Gastroesophageal sphincter (tissue), 4 donors: Measurements from ENCODE around the gene DACT2. TPM values are rescaled to one million over a fixed set of nuclear protein-coding genes. Genes with fewer than 3 reads are reported as not detected.

Experiments
- ATAC-seq: fragments of 150-250 bp; one replicate; pipeline ENCODE4 v1.9.1; 2016; ENCODE audit warnings: mild to moderate bottlenecking, moderate library complexity
- H3K27ac ChIP-seq, 4 donors: fragments of 200-600 bp; sonication (generic) in 3 of 4; 1 replicate in 3 of 4; 2 replicates in 1 of 4; pipeline ENCODE4 v1.5.1; 2016 to 2019
- H3K27me3 ChIP-seq: fragments of 200-600 bp; sonication (generic); one replicate; pipeline ENCODE4 v1.5.1; 2019
- H3K36me3 ChIP-seq, 2 donors: fragments of 200-600 bp; sonication (generic); one replicate each; pipeline ENCODE4 v1.5.1; 2019; ENCODE audit warnings: control low read depth in 1 of 2
- H3K4me1 ChIP-seq, 3 donors: fragments of 200-600 bp; sonication (generic); 1 replicate in 2 of 3; 2 replicates in 1 of 3; pipeline ENCODE4 v1.5.1; 2016 to 2019; ENCODE audit warnings: control low read depth in 2 of 3
- H3K4me3 ChIP-seq, 2 donors: fragments of 200-600 bp; sonication (generic); one replicate each; pipeline ENCODE4 v1.5.1; 2019; ENCODE audit warnings: mild to moderate bottlenecking in 1 of 2, moderate library complexity in 1 of 2
- H3K9me3 ChIP-seq, 3 donors: fragments of 200-600 bp; sonication (generic); one replicate each; pipeline ENCODE4 v1.5.1; 2017 to 2019; ENCODE audit warnings: control low read depth in 2 of 3
- EP300 ChIP-seq: sonication (generic); formaldehyde crosslinking; IDR thresholded peaks from one replicate; pipeline ENCODE4 v1.6.1; 2017; ENCODE audit warnings: antibody characterized with exemption, mild to moderate bottlenecking
- POLR2A ChIP-seq, 2 donors: fragments of 450-650 bp; IDR thresholded peaks; one replicate each; pipeline ENCODE4 v1.6.1; 2017; ENCODE audit warnings: antibody characterized with exemption in 2 of 2, mild to moderate bottlenecking in 2 of 2, moderate library complexity in 1 of 2
- POLR2AphosphoS5 ChIP-seq: sonication (generic); formaldehyde crosslinking; IDR thresholded peaks from one replicate; pipeline ENCODE4 v1.6.1; 2017; ENCODE audit warnings: antibody characterized with exemption
- WGBS, 2 donors: methylation state at CpG; one replicate each; pipeline ENCODE4 v1.1.5; 2018; ENCODE audit warnings: low coverage in 1 of 2; 5-methylcytosine and 5-hydroxymethylcytosine counted together
- total RNA-seq, 4 donors: library from RNA; depleted of rRNA; stranded (reverse); fragments of >200 nt; gene quantifications; one replicate each; pipeline ENCODE4 v1.1.0, GENCODE V29; 2016
- TF ChIP-seq, protein P1 (sequence below), 4 experiments: fragments of 200-600 bp in 2 of 4; fragments of 450-650 bp in 2 of 4; sonication (generic) in 1 of 4; IDR thresholded peaks; one replicate each; pipeline ENCODE4 v1.5.1; 2017 to 2019; ENCODE audit warnings: antibody characterized with exemption in 4 of 4, mild to moderate bottlenecking in 2 of 4, moderate library complexity in 2 of 4

DACT2 gene
- total RNA-seq, 4 donors from 2014 or later: 0.54 to 4.3 (median 1.5) TPM

DNA sequence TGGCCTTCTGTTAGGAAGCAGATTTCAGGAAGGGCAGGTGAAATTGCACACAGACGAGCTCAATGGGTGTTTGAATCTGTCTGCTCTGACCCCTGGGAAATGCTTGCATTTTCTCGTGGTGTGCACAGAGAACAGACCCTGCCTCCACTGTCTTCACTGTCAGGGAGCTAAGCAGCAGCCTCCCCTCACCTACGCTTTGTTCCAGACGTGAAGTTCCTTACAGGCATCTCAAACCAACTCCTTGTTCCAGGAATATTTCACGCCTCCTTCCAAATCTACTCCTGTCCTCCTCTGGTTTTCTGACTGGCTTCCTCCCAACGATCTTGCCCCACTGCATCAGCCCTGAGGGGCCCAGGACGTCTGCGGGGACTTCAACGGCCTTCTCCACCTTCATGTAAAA is 13.7 kb downstream of the DACT2 start:
- Histone ChIP-seq H3K4me1 (no peaks in the 10 kb centered on the region), H3K4me3 (no peak overlapping the region), H3K36me3 (no peaks in the 10 kb centered on the region), H3K27me3 (peaks cover 17% of the 10 kb centered on the region), H3K9me3 (no peaks in the 10 kb centered on the region), H3K27ac (no peak overlapping the region)
- ATAC-seq: no peak
- TF ChIP-seq POLR2AphosphoS5: no peak
- TF ChIP-seq EP300: no peak
- TF ChIP-seq, protein P1, sequence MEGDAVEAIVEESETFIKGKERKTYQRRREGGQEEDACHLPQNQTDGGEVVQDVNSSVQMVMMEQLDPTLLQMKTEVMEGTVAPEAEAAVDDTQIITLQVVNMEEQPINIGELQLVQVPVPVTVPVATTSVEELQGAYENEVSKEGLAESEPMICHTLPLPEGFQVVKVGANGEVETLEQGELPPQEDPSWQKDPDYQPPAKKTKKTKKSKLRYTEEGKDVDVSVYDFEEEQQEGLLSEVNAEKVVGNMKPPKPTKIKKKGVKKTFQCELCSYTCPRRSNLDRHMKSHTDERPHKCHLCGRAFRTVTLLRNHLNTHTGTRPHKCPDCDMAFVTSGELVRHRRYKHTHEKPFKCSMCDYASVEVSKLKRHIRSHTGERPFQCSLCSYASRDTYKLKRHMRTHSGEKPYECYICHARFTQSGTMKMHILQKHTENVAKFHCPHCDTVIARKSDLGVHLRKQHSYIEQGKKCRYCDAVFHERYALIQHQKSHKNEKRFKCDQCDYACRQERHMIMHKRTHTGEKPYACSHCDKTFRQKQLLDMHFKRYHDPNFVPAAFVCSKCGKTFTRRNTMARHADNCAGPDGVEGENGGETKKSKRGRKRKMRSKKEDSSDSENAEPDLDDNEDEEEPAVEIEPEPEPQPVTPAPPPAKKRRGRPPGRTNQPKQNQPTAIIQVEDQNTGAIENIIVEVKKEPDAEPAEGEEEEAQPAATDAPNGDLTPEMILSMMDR (IDR thresholded peaks at IDR 0.05): no peak
- TF ChIP-seq POLR2A (IDR thresholded peaks at IDR 0.05): no peak
- WGBS, 2 donors: 70 to 84% methylated on average over 7 to 9 of the region's 9 CpGs

DNA sequence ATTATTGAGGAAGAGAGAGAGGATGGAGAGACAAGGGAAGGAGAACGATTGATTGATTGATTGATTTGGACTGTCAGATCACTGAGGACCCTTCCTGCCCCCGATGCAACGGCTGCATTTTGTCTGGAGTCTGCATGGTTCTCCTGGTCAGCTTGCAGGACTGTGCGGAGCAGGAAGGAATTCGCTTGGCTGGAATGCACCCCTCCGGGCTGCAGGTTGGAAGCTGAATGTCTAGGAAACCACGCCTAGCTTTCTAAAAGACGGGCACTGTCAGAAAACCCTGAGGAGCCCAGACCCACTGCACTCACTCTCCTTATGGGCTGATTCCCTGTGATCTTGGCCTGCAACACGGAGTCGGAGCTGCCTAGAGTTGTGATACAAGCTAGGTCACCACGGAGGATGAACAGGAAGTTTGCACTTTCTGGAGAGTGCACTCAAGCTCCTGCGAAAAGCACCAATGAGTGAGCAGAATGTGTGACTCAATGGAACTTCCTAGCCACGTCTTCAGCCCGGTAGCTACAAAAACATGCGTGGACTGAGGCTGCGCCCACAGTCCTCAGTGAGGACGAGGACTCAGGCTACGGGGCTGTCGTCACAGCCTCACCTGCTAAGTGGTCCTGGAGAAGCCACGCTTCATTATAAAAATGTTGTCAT is 14.4 kb downstream of the DACT2 start:
- Histone ChIP-seq H3K27ac (no peak overlapping the region), H3K4me3 (no peak overlapping the region), H3K9me3 (no peaks in the 10 kb centered on the region), H3K36me3 (no peaks in the 10 kb centered on the region), H3K4me1 (no peaks in the 10 kb centered on the region), H3K27me3 (peaks cover 17% of the 10 kb centered on the region)
- ATAC-seq: no peak
- TF ChIP-seq POLR2A (IDR thresholded peaks at IDR 0.05) (no peak), EP300 (no peak)
- 65% methylated on average over 5 of the region's 20 CpGs; no CpG with 5 or more reads in 1 of the 2 donors for WGBS, 2 donors

DNA sequence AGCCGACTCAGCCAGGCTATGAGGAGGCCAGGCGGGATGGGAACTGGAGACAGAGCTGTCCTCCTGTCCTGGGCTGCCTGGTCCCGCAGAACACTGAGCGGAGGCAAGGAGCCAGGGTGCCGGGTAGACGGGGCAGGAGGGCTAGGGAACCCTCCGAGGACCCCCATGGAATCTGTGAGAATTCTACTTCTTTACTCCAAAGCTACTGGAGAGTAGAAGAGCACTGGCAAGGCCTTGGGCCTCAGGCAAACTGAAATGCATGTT is 14.9 kb downstream of the DACT2 start:
- Histone ChIP-seq H3K27ac (no peak overlapping the region), H3K4me3 (no peak overlapping the region), H3K36me3 (no peaks in the 10 kb centered on the region), H3K27me3 (peaks cover 17% of the 10 kb centered on the region), H3K9me3 (no peaks in the 10 kb centered on the region), H3K4me1 (no peaks in the 10 kb centered on the region)
- no CpG with 5 or more reads among the region's 7 CpGs for WGBS, 2 donors
- no peak for ATAC-seq
- TF ChIP-seq EP300 (no peak), POLR2AphosphoS5 (no peak), POLR2A (IDR thresholded peaks at IDR 0.05) (no peak)
- TF ChIP-seq, protein P1 (IDR thresholded peaks at IDR 0.05): no peak

DNA sequence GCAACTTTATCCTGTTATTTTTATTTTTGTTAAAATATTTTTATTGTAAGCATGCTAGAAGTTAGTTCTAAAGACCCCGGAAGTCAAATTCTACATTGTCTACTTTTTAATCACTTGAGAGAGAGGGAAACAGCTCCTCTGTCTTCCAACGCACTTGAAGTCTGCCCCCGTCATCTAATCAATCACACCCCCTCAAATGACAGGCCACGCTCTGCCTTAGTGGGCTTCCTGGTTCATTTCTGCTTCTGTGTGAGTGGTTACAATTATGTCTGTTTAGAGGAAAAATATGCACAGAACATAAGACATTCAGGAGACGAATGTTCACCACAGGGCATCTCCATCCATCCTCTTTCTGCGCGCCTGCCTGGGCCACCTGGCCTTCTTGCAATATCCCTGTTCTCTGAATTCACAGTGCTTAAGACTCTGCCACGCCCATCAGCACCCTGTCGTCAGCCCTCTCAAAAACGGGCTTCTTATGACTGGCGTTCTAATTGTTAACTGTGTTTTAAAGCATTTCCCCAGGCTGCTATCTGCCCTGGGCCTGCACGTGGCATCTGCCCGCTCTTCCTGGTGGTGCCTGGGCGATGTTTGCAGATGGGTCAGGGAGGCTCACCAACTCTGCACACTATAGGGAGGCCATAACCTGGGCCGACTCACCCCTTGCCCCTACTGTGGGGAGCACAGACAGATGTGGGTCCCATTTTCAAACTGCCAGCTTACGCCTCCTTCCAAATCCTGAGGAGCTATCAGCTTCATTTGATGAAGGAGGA is 15.4 kb downstream of the DACT2 start:
- H3K4me1 ChIP-seq: no peaks in the 10 kb centered on the region
- H3K4me3 ChIP-seq: no peak overlapping the region
- 86 to 91% methylated on average over 11 to 12 of the region's 16 CpGs for WGBS, 2 donors
- H3K9me3 ChIP-seq: no peaks in the 10 kb centered on the region
- no peak for ATAC-seq
- TF ChIP-seq EP300 (no peak), POLR2A (IDR thresholded peaks at IDR 0.05) (no peak), POLR2AphosphoS5 (no peak)
- TF ChIP-seq, protein P1 (IDR thresholded peaks at IDR 0.05): no peak
- H3K27me3 ChIP-seq: peaks cover 21% of the 10 kb centered on the region
- no peaks in the 10 kb centered on the region for H3K36me3 ChIP-seq
- no peak overlapping the region for H3K27ac ChIP-seq

DNA sequence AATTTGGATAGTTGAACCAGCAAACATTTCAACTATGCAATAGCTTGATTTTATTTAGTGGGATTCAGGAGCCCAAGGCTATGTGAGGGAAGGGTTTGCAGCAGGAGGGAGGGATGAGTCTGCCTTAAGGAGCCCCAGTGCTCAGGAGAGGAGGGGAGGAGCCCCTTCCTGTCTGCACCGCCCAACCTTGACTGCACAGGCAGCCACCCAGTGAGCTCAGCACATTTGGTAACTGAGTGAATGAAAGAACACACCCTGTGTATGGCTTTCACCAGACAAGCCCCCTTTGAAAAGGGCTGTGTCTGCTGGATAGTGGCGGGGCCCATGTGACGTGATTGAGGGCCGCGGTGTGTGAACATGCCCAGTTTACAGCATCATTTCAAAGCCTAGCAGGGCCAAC is 17.0 kb downstream of the DACT2 start:
- Histone ChIP-seq H3K27me3 (peaks cover 14% of the 10 kb centered on the region), H3K4me1 (no peaks in the 10 kb centered on the region), H3K9me3 (no peaks in the 10 kb centered on the region), H3K4me3 (no peak overlapping the region), H3K36me3 (no peaks in the 10 kb centered on the region), H3K27ac (no peak overlapping the region)
- WGBS, 2 donors: 73 to 78% methylated on average over 4 of the region's 5 CpGs
- ATAC-seq: peak; percentile 25
- no peak for TF ChIP-seq EP300
- TF ChIP-seq, protein P1 (IDR thresholded peaks at IDR 0.05): no peak
- TF ChIP-seq POLR2A (IDR thresholded peaks at IDR 0.05): no peak
